Activated CD8-positive, alpha-beta memory T cell treated with anti-CD3 and anti-CD28 coated beads for 48 hours (primary cell): ENCODE measurements around the gene ACAA2.

Experiments used
- DNase-seq, 3 experiments: peaks; one replicate each; pipeline ENCODE4 v3.0.0-alpha.2; 2020; ENCODE audit warnings: low read depth in 2 of 3, low spot score in 2 of 3

The ACAA2 gene, protein sequence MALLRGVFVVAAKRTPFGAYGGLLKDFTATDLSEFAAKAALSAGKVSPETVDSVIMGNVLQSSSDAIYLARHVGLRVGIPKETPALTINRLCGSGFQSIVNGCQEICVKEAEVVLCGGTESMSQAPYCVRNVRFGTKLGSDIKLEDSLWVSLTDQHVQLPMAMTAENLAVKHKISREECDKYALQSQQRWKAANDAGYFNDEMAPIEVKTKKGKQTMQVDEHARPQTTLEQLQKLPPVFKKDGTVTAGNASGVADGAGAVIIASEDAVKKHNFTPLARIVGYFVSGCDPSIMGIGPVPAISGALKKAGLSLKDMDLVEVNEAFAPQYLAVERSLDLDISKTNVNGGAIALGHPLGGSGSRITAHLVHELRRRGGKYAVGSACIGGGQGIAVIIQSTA

DNA sequence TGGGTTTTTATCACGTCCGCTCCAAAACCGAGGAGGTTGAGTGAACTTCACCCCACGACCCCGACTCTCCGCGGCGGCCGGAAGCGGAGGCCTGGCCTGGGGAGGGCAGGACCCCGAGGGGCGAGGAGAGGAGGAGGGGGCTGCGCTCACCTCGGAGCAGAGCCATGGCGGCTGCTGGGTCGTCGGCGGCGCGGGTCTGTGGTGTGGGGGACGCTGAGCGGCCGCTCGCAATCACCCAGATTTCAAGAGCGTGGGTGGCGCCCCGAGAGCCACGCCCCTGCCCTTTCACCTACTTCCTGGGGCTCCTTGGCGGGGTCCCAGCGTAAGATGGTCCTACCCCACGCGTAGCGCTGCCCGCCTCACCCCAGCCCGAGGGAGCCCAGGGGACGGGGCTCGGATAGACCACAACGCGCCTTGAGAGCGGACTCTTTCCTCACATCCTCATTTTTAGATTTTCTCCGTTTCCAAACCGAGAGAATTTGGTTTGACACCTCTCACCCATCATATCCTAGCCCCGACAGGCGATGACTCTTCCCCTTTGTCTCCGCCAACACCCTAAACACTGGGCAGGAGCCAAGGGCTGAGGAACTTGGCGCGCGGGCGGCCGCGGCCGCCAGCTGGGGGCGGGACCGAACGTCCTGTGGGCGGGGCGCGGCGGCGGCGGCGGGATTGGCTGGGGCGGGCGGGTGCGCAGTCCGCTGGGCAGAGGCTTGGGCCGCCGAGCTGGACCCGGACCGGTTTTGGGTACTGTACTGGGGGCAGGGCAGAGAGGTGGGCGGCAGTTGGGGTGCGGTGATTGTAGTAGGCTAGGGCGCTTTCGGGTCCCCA, at the start of gene ACAA2:
Gene ACAA2, minus strand, starts transcription at position 215 of the 828 bp plus-strand sequence. Its CDS starts 49 bp downstream, at position 166.
- DNase-seq, result peak; percentile 69 to 75 (median 70)

DNA sequence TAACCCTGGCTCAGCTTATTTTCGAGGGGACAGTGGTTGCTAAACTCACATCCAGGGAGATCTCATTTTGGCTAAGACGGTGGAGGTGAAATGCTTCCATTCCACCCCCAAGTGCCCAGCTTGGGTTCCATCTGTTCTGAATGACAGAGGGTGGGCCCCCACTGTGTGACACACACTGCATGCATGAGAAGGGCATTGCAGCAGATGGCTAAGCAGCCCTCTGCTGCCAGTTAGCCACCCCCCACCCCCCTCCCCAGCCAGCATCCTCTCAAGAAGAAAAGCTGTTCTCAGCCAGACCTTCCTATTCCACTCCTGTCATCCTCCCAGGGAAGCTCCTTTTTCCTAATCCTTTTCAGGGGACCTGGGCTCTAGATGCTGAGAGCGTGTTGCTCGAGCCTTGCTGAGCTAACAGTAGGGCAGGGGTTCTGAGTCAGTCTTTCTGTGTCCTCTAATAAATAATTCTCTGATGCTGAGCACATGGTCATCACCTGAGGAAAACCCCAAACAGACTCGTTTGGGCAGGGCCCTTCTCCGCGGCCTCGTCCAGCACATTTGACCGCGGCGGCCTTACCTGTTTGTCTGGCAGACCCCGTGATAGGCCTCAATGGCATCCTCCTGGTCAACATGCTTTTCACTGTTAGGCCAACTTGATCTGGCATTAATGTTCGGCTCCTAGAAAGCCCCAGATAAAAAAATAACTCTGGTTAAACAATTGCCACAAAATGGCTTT, 49.5 kb upstream of the ACAA2 start:
- DNase-seq, result no peak

DNA sequence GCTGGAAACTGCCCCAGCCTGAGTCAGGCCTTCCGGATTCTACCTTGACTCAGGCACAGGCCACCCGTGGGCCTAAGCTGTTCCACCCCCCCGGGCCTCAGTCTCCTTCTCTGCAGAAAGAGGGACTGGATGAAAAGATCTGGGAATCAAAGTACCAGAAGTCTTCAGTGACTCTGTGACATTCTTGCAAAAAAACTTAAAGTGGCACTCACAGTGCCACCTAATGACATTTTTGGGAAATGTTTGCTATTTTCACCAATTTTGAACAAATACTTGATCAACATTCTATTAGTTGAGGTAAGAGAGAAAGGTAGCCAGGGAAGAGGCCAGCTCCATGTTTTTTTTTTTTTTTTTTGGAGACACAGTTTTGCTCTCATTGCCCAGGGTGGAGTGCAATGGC, 48.3 kb upstream of the ACAA2 start:
- no peak for DNase-seq

DNA sequence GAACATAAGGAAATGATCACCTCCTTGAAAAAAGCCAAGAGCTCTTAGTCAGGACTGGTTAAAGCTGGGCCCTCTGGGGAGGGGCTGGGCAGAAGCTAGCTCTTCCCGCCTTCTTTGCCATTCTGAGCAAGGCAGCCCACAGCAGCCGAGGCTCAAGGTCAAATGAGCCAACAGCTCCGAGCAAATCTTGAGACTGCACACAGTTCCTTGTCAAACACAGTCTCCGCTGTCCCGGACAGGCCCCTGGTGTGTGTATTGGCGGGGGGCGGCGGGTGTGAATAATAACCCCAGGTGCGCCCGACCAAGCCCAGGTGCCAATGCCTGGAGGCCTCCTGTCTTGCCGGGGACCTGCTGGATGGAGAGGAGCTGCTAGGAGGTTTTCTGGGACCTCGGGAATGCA, 46.4 kb upstream of the ACAA2 start:
- DNase-seq, result no peak

DNA sequence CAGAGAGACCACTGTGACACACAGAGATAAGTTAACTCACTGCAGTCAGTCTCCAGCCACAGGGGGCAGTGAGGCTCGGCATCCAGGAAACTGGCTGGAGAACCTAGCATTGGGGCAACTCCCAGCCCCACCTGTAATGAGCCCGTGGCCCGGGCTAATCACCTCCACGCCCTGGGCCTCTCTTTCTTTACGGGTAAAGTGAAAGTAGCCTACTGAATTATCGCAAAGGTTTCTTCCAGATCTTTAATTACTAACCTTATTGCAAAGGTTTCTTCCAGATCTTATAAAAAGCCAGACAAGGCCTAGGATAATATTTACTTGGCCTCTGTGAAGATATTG, 45.7 kb upstream of the ACAA2 start:
- DNase-seq, result no peak

DNA sequence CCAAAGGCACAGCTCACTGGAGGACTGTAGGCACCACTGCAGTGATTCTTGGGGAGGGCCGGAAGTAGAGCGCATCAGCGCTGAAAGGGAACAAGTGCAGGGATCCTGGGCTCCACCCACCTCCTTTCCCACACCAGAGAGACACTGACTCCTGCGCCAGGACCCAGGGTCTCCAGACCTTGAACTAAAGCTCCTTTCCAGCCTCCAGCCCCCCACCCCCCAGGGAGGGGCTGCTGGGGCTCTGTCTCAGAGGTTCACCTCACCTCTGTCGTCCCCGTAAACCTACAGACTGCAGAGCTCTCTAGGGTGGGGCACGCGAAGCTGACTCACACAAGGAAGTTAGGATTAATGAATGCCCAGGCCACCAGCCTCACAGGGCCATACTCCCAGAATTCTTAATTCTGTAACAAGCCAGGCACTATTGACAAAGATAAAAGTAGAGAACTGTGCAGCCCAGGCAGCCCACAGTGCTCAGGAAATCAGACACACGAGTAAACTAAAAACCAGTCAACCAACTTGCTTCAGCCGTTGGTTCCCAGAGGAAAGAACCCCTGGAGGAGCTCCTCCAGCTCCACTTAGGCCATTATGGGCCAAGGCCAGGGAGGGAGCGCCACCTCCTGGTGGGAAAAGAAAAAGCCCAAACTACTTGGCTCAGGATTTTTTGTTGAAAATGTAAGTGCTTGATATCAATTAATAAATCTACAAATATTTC, 45.1 kb upstream of the ACAA2 start:
- peak; percentile 13 to 44 (median 26) for DNase-seq

DNA sequence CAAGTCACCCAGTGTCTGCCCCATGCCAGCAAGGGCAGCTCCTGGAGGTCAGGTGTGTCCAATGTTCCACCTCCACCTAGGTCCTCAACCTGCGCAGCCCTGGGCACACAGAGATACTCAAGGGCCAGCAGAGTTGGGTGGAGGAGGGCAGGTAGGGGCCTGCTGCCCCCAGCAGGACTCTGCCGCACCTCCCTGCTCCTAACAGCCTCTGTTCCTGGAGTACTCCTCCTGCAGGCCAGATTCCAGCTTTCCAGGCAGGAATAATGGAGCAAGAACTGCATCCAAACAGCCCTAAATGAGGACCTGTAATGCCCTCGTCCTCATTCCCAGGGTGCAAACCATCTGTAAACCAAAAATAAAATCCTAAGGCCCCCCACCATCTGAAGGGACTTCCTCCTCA, 44.4 kb upstream of the ACAA2 start:
- no peak for DNase-seq

DNA sequence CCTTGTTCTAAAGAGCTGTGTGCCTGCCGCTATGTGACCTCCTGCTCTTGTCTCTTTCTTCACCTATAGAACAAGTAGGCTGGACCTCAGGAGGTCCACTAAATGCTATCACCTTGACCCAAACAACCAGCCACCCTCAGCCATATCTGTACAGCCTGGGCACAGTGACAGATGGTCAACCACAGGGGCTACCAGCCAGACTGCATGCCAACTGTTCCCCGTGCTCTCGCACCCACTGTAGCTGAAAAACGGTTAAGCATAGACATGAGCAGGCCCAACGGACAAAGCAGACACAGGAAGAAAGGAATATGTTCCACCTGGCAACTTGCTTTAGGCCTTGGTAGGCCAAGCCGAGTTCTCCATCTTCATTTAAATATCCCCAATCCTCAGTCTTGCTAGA, 43.2 kb upstream of the ACAA2 start:
- DNase-seq, result no peak

DNA sequence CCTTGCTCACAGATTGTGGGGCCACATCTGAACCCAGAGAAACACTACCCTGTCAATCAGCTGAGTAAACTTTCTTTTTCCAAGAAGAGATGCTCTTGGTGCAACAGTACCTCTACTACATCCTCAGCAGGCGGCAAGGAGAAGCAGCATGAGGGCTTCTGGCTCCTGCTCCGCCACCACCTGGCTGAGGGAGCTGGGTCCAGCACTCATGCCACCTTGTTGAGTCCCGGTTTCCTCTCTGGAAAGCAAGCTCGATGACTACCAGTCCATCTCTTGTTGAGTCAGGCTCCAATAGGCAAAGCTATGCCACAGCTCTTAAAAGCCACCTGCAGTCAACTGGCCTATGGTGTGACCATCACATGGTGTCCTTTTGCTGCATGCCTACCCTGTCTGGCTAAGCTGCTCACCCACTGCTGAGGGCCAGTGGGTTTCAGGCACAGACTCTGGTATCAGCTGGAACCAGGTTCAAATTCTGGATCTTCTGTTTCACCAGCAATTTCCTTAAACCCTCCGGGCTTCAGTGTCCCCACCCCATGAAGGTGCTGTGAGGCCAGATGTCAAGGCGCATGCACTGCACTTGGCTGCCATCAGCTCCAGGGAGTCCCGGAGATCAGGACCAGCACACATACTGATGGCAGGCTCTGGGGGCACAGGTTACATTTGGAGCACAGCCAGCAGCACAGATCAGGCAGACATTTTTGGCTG, 42.5 kb upstream of the ACAA2 start:
- no peak for DNase-seq

DNA sequence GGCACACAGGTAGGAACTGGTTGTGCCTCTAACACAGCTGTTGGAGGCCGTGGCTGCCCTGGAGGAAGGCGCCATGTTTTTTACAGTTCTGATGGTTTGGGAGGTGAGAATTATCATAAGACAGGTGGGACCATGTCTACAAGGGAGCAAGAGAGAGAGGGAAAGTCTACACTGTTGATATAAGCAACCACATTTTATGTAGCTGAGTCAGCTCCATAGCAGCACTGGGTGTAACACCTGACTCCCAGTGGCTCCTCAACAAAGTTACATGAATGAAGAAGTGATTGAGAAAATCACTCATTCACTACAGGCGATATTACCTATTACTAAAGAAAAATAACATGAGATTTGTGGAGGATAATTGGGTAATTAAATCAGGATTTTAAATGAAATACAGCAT, 41.3 kb upstream of the ACAA2 start:
- DNase-seq, result no peak

DNA sequence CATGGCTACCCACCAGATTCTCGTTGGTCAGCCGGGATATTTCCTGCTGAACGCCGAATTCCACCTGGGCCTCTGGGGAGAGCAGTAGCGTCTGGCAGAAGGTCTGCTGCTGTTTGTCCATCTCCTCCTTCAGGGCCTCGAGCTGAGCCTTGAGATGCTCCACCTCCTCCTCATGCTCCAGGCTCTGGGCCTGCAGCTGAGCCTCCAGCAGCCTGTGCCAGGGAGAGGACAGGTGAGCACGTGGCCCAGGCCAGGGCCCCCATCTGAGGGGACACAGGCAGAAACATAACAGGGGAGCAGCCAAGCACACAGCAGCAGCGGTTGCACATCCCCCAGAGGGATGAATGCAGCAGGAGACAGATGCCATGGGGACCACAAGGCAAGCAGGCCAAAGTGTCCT, 40.1 kb upstream of the ACAA2 start:
- DNase-seq, result no peak

DNA sequence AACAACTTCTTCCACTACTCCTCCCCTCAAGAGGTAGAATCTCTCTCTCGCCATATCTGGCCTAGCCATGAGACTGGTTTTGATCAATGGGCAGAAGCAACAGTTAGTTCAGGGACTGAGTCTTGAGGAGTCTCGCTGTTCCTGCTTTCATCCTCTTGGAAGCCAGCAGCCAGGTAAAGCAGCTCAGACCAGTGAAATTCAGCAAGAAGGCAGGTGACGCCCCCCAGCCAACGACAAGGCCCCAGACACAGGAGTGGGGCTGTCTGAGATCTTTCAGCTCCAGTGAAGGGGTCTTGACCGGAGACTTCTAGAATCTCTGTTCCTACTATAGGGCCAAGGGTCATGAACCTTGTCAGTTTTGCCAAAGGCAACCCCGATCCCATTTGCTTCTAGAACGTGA, 39.7 kb upstream of the ACAA2 start:
- DNase-seq, result no peak

DNA sequence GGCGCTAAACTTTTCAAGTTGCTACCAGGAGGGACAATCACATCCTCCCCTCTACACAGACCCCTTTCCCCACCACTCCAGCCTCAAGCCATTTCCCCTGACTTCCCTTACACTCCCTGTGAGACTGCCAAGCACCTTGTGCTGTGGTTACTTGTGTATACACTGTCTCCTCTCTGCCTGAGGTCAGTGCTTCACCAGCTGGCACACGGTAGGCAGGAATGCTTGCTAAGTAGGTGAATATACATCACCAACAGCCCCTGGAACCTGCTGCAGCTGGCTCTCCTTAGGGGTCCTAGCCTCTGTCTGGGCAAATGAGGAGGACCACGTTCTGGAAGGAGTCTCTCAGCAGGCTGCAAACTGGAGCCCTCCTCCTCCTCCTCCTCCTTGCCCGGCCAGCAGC, 38.3 kb upstream of the ACAA2 start:
- DNase-seq, result no peak

DNA sequence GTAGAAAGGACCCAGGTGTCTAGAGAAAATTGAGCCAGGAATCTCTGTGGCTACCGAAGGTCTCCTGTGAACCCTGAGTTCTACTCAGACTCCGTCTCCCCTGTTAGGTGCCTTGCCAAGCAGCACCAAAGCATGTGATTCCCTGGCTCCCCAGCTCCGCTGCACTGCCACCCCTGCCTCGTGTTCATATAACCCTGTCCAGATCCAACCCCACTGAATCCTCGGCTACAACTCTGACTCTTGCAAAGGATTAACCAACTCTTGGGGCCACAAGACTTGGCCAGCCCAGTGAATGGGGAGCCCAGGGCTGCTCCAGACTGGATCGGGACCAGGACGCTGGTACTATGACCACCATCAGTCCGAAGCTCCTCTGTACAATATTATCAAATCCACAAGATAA, 37.3 kb upstream of the ACAA2 start:
- no peak for DNase-seq

DNA sequence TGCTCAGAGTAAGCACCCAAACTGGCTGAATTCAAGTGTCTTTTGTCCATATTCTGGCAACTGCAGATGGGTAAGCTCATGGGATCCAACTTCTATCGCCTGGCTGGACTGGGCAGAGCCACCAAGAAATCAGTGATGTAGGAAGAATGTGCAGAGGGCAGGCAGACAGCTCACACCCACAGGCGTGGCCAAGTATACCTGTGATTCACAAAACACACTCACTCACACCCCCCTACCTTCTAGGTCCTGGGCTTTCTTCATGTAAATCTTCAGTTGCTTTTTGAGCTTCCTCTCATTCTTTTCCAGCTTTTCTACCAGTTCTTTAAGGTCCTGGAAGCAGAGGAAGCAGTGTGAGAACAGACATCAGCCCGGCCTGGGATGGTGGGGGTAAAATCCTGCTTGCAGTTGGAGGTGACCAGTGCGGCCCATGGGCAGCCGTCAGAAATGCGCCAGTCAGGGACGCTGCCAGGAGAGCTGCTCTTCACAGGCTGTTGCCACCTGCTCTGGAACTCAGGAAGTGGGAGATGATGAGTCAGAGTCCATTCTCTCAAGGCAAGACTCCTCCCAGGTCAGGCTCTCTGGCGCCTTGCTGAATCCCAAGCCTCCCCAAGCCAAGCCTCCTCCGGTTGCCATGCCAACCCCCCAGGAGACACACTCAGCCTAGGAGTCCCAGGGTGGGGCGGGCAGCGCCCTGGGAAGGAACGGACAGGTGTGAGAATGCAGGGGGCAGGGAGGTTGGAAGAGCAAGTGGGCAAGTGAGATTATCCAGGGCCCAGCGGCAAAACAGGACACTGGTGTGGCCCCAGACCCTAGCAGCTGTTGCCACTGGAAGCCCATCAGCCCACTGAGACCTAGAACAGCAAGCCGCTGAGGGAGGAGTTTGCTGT, 36.2 kb upstream of the ACAA2 start:
- DNase-seq, result no peak

DNA sequence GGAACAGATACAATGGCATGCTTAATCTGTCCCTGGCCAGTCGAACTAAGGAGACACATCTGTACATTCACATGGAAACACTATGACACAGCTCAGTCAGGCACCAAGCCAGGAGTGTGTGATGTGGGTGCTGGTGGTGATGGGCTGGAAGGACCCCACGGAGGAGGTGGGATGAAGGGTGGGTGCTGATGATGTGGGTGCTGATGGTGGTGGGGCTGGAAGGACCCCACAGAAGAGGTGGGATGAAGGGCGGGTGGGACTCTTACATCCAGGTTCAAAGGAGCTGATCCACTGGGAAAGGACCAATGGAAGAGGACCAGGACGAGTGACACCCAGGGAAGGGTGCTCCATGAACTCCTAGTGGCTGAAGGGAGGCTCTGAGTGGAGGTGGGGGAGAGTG, 34.8 kb upstream of the ACAA2 start:
- DNase-seq, result no peak

DNA sequence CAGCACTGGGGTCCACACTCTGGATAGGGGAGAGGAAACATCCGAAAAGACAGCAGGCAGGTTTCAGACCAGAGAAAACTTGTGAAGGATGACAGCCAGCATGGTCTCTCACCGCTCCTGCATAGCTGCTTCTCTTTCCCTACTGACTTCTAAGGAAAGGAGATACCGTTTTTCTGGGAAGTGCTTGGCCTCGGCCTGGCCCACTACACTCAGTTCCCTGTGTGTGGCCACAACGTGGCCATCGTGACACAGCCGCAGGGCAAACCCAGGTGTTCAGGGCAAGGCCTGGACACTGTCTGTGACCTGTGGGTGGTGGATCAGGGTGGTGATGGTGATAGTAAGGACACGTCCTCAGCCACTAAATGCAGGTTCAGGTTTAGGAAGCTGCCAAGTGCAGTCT, 34.2 kb upstream of the ACAA2 start:
- no peak for DNase-seq

DNA sequence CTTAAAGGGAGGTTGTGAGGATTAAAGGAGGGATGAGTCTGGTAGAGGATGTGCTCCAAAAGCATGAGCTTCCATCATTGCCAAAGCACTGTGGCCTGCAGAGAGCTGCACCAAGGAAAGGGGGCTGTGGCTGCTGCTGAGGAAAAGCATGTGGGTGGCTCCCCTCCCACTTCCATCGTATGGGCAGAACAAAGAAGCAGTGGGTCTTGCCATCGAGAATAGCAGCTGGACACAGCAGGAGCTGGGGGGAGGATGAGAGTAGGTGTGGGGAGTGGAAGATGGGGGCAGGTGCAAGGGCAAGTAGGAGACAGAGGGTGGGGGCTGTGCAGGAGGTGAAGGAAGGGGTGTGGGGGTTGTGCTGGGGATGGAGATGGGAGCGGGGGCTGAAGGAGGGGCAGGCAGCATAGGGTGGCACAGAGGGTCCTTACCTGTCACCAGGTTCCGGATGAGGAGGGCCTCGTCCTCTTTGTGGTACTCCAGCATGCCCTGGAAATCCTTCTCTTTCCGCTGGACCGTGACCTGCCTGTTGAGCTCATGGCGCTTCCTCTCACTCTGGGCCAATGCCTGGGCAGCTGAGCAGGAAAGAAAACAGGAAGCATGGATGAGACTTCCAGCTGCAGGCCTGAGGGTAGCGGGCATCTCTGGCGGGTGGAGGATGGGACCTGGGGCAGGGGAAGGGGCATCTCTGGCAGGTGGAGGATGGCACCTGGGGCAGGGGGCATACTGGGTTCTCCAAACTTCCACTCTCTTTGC, 33.6 kb upstream of the ACAA2 start:
- no peak for DNase-seq

DNA sequence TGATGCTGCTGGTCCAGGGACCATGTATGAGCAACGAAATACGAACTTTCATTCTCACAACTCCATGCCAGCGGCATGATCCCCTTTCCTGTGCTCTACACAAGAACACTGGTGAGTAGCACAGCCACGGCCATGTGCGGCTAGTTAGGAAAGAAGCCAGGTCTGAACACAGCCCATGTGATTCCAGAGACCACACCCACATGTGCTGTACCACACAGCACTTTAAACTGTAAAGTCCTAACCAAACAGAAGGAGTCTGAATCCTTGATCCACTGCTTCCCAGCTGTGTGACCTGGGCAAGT, 33.0 kb upstream of the ACAA2 start:
- no peak for DNase-seq
